Measurements from ENCODE around the gene TMC5.
A peak's percentile ranks its signal among the peaks of the same experiment; 100 is the strongest.
"Not testable (repeated sequence)": the region's sequence is repeated elsewhere in the genome, so short reads cannot be mapped to it uniquely, and the experiment has no call there.

The TMC5 gene

DNA sequence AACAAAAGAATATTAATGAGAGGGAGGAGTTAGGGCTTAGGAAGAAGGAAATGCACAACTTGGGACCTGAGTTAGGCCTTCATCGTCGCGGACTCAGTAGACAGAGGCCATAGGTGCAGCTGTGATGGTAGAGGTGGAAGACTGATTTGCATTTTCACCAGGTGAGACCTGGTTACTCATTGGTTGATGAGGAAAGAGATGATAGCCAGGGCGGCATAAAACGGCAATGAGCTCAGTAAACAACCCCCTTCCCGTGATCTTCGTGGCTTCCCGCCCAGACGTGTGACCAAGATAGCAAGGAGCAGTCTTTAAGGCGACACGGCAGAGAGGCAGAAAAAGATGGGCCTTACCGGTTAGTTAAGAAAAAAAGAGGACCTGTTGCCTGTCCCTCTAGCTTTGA lies at the start of gene TMC5:
TSS of gene TMC5 (plus strand) at position 244 of the 400 bp plus-strand sequence. CDS start 22,156 bp downstream, outside the sequence.
- no peak for DNase-seq

DNA sequence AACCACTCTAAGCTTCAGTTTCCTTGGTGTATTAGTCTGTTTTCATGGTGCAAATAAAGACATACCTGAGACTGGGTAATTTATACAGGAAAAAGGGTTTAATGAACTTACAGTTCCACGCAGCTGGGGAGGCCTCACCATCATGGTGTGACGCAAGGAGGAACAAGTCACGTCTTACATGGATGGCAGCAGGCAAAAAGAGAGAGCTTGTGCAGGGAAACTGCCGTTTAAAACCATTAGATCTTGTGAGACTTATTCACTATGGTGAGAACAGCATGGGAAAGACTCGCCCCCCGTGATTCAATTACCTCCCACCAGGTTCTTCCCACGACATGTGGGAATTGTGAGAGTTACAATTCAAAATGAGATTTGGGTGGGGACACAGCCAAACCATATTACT lies 45.1 kb upstream of the TMC5 start:
- DNase-seq: not testable (repeated sequence)

GRCh38 chr16:19374402-19374801 lies 43.3 kb upstream of the TMC5 start:
- DNase-seq: no peak

- DNase-seq: peak; percentile 8
Observed at GRCh38 chr16:19375561-19376158, 42.0 kb upstream of the TMC5 start.

DNA sequence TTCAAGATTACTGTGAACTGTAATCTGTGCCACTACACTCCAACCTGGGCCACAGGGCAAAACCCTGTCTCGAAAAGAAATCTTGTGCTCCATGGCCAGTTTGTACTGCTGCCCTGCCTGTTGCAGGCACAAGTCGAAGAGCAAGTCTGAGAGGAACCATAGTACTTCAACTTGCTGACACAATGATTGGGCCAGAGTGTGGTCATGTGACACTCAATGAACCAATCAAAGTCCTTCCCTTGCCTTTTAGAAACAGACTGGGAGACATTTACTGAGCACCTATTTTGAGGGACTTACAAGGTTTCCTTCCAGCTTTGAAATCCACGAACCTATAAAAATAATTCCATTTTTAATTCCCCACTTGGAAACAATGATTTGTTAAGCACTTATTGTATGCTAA lies 39.8 kb upstream of the TMC5 start:
- no peak for DNase-seq

DNA sequence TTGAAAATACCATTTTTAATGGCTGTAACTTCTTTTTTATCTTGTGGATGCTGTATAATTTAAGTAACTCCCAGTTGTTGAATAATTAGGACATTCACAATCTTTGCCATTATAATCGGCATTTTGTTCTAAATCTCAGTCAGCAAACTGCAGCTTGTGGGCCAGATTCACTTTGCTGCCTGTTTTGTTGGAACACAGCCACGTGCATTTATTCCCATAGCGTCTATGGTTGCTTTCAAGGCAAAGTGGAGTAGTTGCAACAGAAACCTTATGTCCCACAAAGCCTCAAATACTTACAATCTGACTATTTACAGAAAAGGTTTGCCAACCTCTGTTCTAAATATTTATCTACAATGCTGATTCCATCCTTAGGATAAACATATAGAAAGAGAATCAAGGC lies 39.2 kb upstream of the TMC5 start:
- no peak for DNase-seq

- DNase-seq: no peak
Observed at GRCh38 chr16:19379838-19380237, 37.8 kb upstream of the TMC5 start.

GRCh38 chr16:19380328-19380727 lies 37.4 kb upstream of the TMC5 start:
- no peak for DNase-seq

DNA sequence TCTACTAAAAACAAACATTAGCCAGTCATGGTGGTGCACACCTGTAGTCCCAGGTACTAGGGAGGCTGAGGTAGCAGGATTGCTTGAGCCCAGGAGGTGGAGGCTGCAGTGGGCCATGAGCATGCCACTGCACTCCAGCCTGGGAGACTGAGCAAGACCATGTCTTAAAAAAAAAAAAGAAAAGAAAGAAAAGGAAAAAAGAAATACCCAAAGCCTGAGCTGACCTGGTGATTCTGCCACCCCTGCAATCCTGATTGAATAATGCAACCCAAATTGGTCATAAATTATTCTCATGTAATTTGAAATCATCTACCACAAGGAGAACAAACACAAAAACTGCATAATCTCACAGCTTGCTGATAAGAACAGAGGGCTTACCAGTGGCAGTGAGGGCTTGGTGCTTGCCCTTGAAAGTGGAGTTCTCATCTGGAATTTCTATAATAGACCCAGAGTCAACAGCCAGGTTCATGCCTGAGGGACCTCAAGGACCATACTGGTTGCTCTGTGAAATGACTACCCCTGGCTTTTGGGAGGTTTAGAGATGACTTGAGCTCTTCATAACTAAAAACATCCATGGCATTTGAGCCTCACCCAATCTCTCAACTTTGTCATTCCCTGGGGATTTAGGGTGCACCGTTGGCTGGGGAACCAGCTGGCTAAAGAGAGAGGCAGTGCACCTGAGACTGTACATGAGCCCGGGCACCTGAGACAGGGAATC lies 35.4 kb upstream of the TMC5 start:
- no peak for DNase-seq

GRCh38 chr16:19382887-19383816 lies 34.5 kb upstream of the TMC5 start:
- no peak for DNase-seq

DNA sequence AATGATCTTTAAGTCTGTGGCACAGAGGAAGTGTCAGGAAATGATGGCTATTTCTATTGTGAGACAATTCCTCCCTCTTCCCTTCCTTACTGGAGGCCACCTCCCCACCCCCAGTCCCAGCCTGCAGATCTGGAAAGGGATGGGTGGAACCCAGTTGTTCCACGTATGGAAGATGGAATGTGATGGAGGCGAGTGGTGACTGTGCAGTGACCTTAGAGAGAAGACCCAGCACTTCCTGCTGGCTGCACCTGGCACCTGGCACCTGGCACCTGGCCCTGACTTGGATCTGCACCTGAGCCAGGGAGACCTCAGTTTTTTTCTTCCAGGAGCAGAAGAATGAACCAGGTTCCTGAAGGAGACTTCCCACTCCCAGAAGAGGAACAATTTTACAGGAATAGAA lies 33.0 kb upstream of the TMC5 start:
- DNase-seq: no peak

GRCh38 chr16:19386525-19386924 lies 31.2 kb upstream of the TMC5 start:
- no peak for DNase-seq

GRCh38 chr16:19389246-19389645 lies 28.4 kb upstream of the TMC5 start:
- DNase-seq: peak; percentile 36

DNA sequence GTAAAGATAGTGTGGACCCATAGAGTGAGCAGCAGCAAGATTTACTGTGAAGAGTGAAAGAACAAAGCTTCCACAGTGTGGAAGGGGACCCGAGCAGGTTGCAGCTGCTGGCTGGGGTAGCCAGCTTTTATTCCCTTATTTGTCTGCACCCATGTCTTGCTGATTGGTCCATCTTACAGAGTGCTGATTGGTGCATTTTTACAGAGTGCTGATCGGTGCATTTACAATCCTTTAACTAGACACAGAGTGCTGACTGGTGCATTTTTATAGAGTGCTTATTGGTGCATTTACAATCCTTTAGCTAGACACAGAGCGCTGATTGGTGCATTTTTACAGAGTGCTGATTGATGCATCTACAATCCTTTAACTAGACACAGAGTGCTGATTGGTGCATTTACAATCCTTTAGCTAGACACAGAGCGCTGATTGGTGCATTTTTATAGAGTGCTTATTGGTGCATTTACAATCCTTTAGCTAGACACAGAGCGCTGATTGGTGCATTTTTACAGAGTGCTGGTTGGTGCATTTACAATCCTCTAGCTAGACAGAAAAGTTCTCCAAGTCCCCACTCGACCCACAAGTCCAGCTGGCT lies 26.4 kb upstream of the TMC5 start:
- DNase-seq: not testable (repeated sequence)

DNA sequence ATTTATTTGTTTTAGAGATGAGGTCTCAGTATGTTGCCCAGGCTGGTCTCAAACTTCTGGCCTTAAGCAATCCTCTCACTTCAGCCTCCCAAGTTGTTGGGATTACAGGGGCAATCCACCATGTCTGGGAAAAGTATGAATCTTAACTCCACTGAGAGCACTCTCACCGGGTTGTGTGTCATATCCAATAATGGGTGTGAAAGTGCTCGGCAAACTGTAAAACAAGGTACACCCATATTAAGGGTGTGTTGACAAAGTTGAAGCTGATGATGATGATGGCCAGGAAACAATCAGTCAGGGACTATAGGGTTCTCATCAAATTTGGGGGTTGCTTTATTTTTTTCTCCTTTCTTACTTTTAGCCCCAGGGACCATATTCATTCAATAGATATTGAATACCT lies 25.3 kb upstream of the TMC5 start:
- no peak for DNase-seq

GRCh38 chr16:19393226-19394111 lies 24.2 kb upstream of the TMC5 start:
- no peak for DNase-seq

DNA sequence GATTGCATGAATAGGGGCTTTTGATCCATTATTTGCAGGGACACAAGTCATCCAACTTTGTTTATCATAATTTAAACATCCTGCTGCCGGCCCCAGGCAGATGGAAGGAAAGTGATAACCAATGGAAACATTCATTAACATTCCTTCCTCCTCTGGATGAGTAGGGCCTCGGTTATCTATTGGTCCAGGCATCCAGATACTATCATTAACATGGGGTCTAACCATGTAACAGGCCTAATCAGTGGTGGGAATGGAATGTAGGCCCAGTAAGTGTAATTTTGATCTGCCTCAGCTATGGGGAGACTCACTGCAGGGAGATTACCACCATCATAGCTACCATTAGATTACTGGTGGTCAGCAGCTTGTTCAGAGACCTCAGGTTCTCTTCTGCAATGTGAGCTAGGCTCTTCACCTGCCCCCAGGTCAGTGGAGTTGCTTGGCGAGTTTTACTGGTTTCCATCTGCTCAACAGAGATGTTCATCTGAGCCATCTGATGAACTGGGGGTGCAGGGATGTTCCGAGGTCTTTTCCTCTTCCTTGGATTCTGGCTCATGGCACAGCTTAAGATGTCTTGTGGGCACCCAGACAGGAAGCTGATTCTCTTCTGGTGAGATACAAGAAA lies 21.9 kb upstream of the TMC5 start:
- not testable (repeated sequence) for DNase-seq

DNA sequence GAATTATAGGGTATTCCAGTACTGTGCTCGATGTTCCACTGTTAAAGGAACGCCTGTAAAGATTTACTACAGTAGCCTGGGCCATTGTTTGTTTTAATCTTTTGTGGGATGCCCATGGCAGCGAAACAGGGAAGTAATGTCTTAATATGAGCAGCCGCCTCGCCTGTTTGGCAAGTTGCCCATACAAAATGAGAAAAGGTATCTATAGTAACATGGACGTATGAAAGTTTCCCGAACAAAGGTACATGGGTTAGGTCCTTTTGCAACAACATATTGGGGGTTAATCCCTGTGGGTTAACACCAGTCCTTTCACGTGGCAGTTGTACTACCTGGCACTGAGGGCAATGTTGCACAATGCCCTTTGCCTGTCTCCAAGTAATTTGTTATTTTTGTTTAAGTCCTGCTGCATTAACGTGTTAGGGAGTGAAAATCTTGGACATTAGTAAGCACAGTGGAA lies 21.1 kb upstream of the TMC5 start:
- DNase-seq: no peak

GRCh38 chr16:19397373-19397772 lies 20.3 kb upstream of the TMC5 start:
- not testable (repeated sequence) for DNase-seq

- DNase-seq: no peak
Observed at GRCh38 chr16:19400711-19401110, 17.0 kb upstream of the TMC5 start.

DNA sequence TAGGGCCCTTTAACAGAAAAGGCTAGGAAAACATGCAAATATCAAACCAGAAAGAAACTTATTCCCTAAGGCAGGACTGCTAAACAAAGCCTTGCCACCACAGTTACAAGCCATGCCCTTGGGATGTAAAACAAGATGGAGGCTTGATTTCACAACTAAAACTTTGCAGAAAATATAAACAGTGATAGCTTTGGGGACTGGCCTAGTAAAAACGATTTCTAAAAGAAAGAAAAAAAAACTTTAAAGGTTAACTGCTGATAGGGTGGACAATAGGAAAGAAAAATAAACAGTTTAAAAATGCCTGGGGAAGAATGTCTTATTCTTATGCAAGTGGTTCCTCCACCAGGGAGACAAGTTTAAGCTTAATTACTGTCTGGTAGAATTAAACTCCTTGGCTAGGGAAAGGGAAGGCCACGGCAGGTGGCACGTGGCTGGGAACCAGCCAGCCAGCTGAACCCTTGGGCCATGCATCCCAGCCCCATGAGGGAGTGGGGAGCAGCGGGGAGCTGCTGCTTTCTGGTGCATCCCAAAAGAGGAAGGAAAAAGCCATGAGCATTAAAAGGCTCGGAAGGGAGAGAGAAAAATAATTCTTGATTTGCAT lies 10.7 kb upstream of the TMC5 start:
- DNase-seq: no peak

Measured in stimulated activated CD4-positive, alpha-beta T cell treated with anti-CD3 and anti-CD28 coated beads, Interleukin-4, amount 100 ng/mL, for 1 hour (primary cell).